Stimulated activated CD4-positive, alpha-beta T cell treated with anti-CD3 and anti-CD28 coated beads, Interleukin-2, amount 100 ng/mL, for 4 hours (primary cell): ENCODE measurements around the gene CENPP.
A peak's percentile ranks its signal among the peaks of the same experiment; 100 is the strongest.
"Not testable (repeated sequence)": the region's sequence is repeated elsewhere in the genome, so short reads cannot be mapped to it uniquely, and the experiment has no call there.

Experiments used
- DNase-seq: peaks from one replicate; pipeline ENCODE4 v3.0.0-alpha.2; 2020; ENCODE audit warnings: low read depth

Gene CENPP

DNA sequence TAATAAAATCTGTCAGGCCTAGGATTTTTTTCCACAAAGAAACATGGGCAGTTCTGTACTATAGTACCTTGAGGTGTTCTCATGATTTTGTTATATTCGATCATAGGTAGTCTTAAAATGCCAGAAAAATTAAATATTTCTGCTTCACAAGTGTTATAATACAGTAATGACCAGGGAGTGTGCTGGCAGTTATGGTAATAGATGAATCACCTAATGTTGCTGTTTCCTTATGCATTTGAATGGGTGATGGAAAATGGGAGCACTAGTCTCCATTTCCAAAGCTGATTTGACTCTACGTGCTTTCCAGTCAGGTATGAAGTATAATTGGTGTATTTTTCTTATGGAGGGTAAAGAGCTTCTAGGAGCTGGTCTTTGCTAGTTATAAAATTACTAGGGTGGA is 54.9 kb downstream of the CENPP start:
- no peak for DNase-seq

GRCh38 chr9:92381775-92382174 is 56.0 kb downstream of the CENPP start:
- DNase-seq, result no peak

DNA sequence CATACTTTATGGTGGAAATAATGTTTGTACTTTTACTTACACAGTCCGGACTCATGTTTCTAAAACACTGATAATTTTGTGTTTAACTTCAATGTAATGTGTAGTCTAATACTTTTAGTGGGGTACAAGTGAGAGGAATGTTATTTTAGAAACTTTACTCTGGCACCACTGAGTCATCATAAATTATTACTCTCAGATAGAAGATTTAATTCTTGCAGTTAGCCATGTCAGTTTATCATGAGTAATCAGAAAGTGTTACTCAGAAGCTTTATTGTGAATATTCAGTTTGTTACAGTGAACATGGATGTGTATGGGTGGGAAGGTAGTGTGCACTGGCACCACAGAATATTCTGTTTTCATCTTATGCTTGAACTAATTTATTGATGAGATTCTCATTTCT is 58.6 kb downstream of the CENPP start:
- no peak for DNase-seq

GRCh38 chr9:92385001-92385400 is 59.2 kb downstream of the CENPP start:
- no peak for DNase-seq

GRCh38 chr9:92385477-92385876 is 59.7 kb downstream of the CENPP start:
- no peak for DNase-seq

GRCh38 chr9:92385953-92386352 is 60.2 kb downstream of the CENPP start:
- DNase-seq, result no peak

GRCh38 chr9:92392690-92393089 is 66.9 kb downstream of the CENPP start:
- DNase-seq, result no peak

DNA sequence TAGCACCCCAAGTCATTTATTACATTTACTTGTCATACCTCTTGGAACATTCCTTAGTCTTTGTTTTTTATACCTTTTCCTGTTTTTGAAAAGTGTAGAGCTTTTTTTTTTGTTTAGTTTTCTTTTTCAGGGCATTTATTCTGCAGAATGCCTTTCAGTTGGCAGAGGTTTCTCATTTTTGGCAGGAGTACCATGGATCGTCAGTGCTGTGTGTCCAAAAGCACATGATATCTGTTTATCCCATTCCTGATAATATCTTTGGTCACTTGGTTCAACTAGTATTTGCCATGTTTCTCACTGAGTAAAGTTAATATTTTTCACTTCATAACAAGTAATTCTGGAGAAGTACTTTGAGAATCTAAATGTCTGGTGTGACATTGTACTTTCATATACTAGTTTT is 67.9 kb downstream of the CENPP start:
- DNase-seq, result no peak

- DNase-seq, result no peak
Observed at GRCh38 chr9:92395617-92396016, 69.9 kb downstream of the CENPP start.

GRCh38 chr9:92397853-92398252 is 72.1 kb downstream of the CENPP start:
- DNase-seq, result no peak

- no peak for DNase-seq
Observed at GRCh38 chr9:92402360-92402759, 76.6 kb downstream of the CENPP start.

- DNase-seq, result no peak
Observed at GRCh38 chr9:92402826-92403745, 77.3 kb downstream of the CENPP start.

DNA sequence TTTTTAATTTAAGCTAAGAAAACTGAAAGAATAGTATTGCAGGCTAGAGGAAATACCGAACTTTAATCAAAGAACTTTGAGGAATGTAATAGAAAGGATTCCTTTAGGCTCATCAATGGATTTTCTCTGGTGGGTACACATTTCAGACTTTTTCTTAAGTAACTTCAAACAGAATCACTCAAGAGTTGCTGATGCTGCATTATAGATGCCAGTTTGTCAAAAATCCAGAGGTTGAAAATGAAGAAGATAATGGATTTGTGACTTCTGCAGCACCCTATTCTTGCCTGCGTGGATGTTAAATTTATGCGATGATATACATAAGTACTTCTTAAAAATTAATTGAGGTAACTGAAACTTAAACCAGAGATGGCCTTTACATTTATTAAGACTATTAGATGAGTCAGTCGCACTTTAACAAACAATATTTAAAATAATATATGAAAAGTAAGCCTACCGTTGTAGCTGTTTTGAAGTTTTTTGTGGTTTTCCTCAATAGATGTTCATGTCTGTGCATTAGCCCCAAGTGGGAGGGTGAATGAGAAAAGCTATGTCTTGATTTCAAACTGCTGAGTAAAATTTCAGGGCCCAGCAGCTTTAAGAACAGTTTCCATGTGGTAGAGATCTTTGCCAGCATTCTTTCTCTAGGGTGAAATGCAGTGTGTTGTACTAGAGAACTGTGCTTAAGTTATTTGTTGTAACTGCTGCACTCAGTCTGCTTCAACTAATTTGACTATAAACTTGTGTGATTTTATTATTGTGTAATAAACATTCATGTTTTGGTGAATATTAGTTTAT is 78.5 kb downstream of the CENPP start, which contains the start of gene OGN:
Gene OGN (minus strand): TSS at position 537 of the 795 bp plus-strand sequence. CDS start 1,171 bp downstream, outside the sequence.
- DNase-seq, result no peak

DNA sequence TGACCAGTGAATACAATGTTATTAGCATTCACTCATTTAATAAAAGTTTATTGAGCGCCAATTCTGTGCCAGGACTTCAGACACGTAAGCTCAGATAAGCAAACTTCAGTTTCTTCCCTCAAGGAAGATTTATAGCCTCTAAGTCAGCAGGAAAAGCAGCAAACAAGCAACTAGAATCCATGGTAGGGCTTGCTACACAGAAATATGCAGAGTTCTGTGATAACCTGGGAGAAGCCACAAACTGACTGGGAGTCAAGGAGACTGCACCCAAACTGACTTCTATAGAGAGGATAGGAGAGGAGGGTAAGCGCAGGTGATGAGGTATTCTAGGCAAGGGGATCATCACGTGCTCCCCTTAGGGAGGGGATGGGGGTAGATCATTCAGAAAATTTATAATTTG is 80.1 kb downstream of the CENPP start:
- no peak for DNase-seq

DNA sequence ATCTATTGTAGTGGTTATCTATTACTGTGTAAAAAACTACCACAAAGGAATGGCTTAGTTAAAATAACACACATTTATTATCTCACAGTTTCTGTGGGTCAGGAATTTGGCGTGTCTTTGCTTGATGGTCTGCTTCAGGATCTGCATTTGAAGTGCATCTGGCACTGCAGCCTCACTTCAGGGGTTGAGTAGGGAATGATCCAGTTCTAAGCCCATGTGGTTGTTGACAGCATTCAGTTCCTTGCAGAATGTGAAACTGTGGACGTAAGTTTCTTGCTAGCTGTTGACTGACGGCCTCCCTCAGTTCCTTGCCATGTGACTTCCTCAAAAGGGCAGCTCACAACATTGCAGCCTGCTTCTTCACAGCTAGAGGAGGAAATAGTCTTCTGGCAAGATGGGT is 80.7 kb downstream of the CENPP start:
- DNase-seq, result peak; percentile 6

- no peak for DNase-seq
Observed at GRCh38 chr9:92407818-92408217, 82.1 kb downstream of the CENPP start.

DNA sequence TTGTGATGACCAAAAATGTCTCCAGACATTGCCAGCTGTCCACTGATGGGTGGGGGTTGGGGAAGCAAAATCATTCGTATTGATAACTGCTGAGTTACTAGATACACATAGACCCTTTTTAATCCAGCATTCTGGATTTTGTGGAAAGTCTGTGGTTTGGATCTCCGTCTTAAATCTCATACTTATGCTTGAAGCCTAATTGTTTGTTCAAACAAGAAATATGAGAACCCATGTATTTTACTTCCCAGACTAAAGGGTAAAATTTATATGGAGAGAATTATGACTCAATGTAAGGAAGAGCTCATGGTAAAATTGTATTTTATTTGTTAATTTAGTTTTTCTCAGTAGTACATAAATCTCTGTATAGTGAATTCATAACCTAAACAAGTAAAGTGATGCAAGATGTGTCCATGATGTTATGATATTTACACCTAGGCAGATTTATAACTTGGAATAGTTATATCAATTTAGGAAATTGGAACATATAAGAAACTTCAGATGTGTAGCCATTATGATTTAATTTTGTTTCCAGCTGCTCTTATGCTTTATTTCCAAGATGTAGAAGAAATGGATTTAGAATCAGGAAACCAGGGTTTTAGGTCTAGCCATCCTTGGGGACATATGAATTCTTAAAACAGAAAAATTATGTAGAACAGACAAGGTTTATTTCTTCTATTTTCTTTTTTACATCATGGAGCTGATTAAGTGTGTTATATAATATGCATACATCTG is 83.2 kb downstream of the CENPP start:
- DNase-seq, result no peak

- not testable (repeated sequence) for DNase-seq
Observed at GRCh38 chr9:92411157-92411556, 85.4 kb downstream of the CENPP start.

- DNase-seq, result no peak
Observed at GRCh38 chr9:92414566-92414965, 88.8 kb downstream of the CENPP start.

DNA sequence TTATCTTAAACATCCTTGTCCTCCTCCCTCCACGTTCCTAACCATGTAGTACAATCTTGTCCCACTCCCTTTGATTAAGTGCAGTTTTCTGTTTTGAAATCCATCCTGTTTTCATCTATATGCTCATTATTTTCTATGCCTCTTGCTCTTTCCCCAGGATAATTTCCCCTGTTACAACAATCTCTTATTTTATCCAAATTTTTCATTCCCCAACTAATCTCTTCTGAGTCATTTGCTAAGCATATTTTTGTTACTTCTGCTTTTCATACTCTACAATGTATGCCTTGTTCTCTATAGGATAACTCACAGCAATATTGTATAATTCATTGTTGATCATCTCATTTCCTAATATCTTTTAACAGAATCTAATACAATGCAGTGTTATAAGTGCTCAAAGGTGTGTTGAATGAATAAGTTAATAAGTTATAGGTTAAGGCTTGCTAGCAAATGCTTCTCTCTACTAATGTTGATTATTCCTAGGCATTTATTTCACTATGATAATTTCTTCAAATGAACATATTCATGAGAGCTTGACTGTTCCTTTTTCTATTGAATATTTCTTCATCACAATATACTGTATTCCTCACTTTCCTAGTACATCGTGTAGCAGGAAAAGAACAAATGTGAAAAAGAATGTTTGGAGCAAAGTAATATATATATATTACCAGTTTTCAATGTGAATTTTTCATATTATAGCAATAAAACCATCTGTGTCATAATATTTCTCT is 97.0 kb downstream of the CENPP start:
- DNase-seq, result no peak

GRCh38 chr9:92423612-92424011 is 97.9 kb downstream of the CENPP start:
- no peak for DNase-seq

- DNase-seq, result no peak
Observed at GRCh38 chr9:92424340-92424739, 98.6 kb downstream of the CENPP start, which contains the start of gene OMD. OMD (minus strand) TSS chr9:92424471; CDS start chr9:92417558, 6,913 bp downstream.
